DND-41 (cell line): ENCODE data around the gene KCNAB1.

Source experiments
- EZH2 ChIP-seq: IDR thresholded peaks from 3 replicates; pipeline ENCODE4 v1.6.1; 2012; ENCODE audit warnings: borderline replicate concordance, low read depth, mild to moderate bottlenecking, moderate library complexity, low read length, inconsistent platforms; ENCODE audit not compliant: severe bottlenecking
- TF ChIP-seq, protein P1 (sequence below): IDR thresholded peaks from 2 replicates; pipeline ENCODE4 v1.5.1; 2012; ENCODE audit warnings: borderline replicate concordance, low read length, moderate library complexity, mild to moderate bottlenecking; ENCODE audit not compliant: poor library complexity, severe bottlenecking; ENCODE audit errors: extremely low read depth

- TF ChIP-seq, protein P1, sequence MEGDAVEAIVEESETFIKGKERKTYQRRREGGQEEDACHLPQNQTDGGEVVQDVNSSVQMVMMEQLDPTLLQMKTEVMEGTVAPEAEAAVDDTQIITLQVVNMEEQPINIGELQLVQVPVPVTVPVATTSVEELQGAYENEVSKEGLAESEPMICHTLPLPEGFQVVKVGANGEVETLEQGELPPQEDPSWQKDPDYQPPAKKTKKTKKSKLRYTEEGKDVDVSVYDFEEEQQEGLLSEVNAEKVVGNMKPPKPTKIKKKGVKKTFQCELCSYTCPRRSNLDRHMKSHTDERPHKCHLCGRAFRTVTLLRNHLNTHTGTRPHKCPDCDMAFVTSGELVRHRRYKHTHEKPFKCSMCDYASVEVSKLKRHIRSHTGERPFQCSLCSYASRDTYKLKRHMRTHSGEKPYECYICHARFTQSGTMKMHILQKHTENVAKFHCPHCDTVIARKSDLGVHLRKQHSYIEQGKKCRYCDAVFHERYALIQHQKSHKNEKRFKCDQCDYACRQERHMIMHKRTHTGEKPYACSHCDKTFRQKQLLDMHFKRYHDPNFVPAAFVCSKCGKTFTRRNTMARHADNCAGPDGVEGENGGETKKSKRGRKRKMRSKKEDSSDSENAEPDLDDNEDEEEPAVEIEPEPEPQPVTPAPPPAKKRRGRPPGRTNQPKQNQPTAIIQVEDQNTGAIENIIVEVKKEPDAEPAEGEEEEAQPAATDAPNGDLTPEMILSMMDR: no peak
- TF ChIP-seq EZH2: no peak
Measured at GRCh38 chr3:156107504-156107903, 12.9 kb upstream of the KCNAB1 start.
